NCI-H460 (cell line): ENCODE measurements around the gene TMEM163. TPM values are rescaled to one million over a fixed set of nuclear protein-coding genes. Genes with fewer than 3 reads are reported as not detected.

ENCODE experiments used
- DNase-seq: peaks from one replicate; pipeline ENCODE4 v3.0.0-alpha.2; 2016; ENCODE audit warnings: low read depth; ENCODE audit errors: extremely low read depth
- total RNA-seq: library from RNA; depleted of rRNA; stranded (reverse); fragments of >200 nt; shearing (Covaris generic); gene quantifications from 2 replicates; pipeline ENCODE4 v1.2.3, GENCODE V29; 2014

Gene TMEM163
- total RNA-seq, 1 experiment from 2014 or later: not detected

GRCh38 chr2:134446383-134447017 lies 272.3 kb downstream of the TMEM163 start:
- DNase-seq: no peak

GRCh38 chr2:134445985-134446382 lies 272.8 kb downstream of the TMEM163 start:
- DNase-seq: no peak

- no peak for DNase-seq
Measured at GRCh38 chr2:134445116-134445515, 273.7 kb downstream of the TMEM163 start.

- DNase-seq: no peak
Measured at GRCh38 chr2:134443814-134444480, 274.9 kb downstream of the TMEM163 start.

- no peak for DNase-seq
Measured at GRCh38 chr2:134441153-134441863, 277.5 kb downstream of the TMEM163 start.

- DNase-seq: no peak
Measured at GRCh38 chr2:134440336-134440909, 278.4 kb downstream of the TMEM163 start.

GRCh38 chr2:134438371-134438770 lies 280.4 kb downstream of the TMEM163 start:
- no peak for DNase-seq

GRCh38 chr2:134436706-134437105 lies 282.1 kb downstream of the TMEM163 start:
- DNase-seq: no peak

GRCh38 chr2:134435936-134436335 lies 282.9 kb downstream of the TMEM163 start:
- no peak for DNase-seq

- no peak for DNase-seq
Measured at GRCh38 chr2:134435505-134435904, 283.3 kb downstream of the TMEM163 start.

- no peak for DNase-seq
Measured at GRCh38 chr2:134433979-134434378, 284.8 kb downstream of the TMEM163 start.

GRCh38 chr2:134433469-134433868 lies 285.3 kb downstream of the TMEM163 start:
- DNase-seq: no peak

- DNase-seq: no peak
Measured at GRCh38 chr2:134432435-134432883, 286.3 kb downstream of the TMEM163 start.

- no peak for DNase-seq
Measured at GRCh38 chr2:134431838-134432434, 286.9 kb downstream of the TMEM163 start.

GRCh38 chr2:134429886-134430285 lies 288.9 kb downstream of the TMEM163 start:
- no peak for DNase-seq

GRCh38 chr2:134426721-134427120 lies 292.1 kb downstream of the TMEM163 start:
- no peak for DNase-seq

GRCh38 chr2:134425724-134426496 lies 292.9 kb downstream of the TMEM163 start:
- no peak for DNase-seq

- DNase-seq: no peak
Measured at GRCh38 chr2:134421556-134422328, 297.1 kb downstream of the TMEM163 start.

GRCh38 chr2:134420920-134421319 lies 297.9 kb downstream of the TMEM163 start:
- no peak for DNase-seq
